ENCODE results near the gene ATG7. TPM values are rescaled to one million over a fixed set of nuclear protein-coding genes. Genes with fewer than 3 reads are reported as not detected.
A peak's percentile ranks its signal among the peaks of the same experiment; 100 is the strongest.

Gene ATG7
- polyA plus RNA-seq, 2 of the 4 experiments (the other 2 are of a cell fraction), result 27.2 to 41.2 TPM

DNA sequence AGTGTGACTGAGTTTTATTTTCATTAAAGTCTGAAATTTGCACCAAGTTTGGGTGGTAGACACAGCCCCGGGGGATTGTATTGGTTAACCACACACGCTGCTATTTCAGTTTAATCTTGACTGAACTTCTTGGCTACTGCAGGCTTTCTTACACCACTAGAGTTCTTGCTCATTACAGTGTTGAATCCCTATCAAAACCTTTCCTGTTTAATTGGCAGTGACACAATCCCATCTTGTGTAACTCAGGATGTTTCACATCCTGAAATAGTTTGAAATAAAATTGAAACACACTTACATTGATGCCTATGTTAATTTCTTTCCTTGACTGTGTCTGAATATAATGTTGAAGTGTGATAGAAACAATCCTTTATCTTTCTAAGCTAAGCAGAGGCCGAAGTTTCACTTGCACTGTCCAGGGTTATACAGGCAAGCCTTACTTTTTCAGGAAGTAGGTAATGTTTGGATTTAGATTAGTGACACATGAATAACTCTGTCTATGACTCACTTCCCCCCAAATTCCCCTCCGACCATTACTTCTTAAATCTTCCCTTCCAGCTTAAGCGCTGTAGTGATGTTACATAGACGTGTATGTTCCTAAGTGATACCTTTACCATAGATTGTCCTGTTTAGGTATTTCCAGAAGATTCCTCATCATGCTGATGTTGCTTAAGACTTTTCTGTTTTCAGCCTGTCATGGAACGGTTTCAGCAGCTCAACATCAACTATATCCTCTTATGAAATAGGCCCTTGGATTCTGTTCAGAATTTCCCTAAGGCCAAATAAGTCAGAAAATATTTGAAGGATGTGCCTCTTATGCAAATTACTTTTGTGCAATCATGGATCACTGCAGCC lies 16.8 kb downstream of the ATG7 start (continued):
- no peak for TF ChIP-seq CTCF (IDR thresholded peaks at IDR 0.05)
- TF ChIP-seq RARB (CRISPR knock-in tag; IDR thresholded peaks at IDR 0.05), result no peak
- no peak for TF ChIP-seq NR3C1 (IDR thresholded peaks at IDR 0.05)
- TF ChIP-seq RCOR1 (IDR thresholded peaks at IDR 0.05; ENCODE audit: low read depth, low read length), result no peak
- no peak for TF ChIP-seq NPAS2 (CRISPR knock-in tag; IDR thresholded peaks at IDR 0.05; ENCODE audit: borderline replicate concordance)
- no peak for TF ChIP-seq MYC (IDR thresholded peaks at IDR 0.05; ENCODE audit: borderline replicate concordance, low read length)
- no peak for TF ChIP-seq PHF8 (IDR thresholded peaks at IDR 0.05; ENCODE audit: borderline replicate concordance, low read depth)
- peak; percentile 38; the same call in 1 of the 2 replicates for TF ChIP-seq MAX (IDR thresholded peaks at IDR 0.05)
- TF ChIP-seq BHLHE40 (IDR thresholded peaks at IDR 0.05; ENCODE audit: low read depth, low read length), result no peak
- no peak for TF ChIP-seq HDAC2 (IDR thresholded peaks at IDR 0.05)
- no peak for TF ChIP-seq SREBF2 (IDR thresholded peaks at IDR 0.05)
- TF ChIP-seq EP300 (IDR thresholded peaks at IDR 0.05), result peak in 1 of 2 experiments; percentile 50; a peak in 2 of 5 replicates
- no peak for TF ChIP-seq EHF (CRISPR knock-in tag; IDR thresholded peaks at IDR 0.05)
- peak; percentile 14 for TF ChIP-seq MAFK (IDR thresholded peaks at IDR 0.05; ENCODE audit: partially characterized antibody)
- peak; percentile 73 to 81 for TF ChIP-seq CEBPB (IDR thresholded peaks at IDR 0.05)
- TF ChIP-seq HOXB5 (CRISPR knock-in tag; IDR thresholded peaks at IDR 0.05), result no peak
- TF ChIP-seq HOXB13 (CRISPR knock-in tag; IDR thresholded peaks at IDR 0.05; ENCODE audit: low read depth), result no peak
- TF ChIP-seq HES2 (IDR thresholded peaks at IDR 0.05), result no peak
- TF ChIP-seq MAZ (IDR thresholded peaks at IDR 0.05; ENCODE audit: borderline replicate concordance, low read depth, low read length), result no peak
- TF ChIP-seq, protein P1, sequence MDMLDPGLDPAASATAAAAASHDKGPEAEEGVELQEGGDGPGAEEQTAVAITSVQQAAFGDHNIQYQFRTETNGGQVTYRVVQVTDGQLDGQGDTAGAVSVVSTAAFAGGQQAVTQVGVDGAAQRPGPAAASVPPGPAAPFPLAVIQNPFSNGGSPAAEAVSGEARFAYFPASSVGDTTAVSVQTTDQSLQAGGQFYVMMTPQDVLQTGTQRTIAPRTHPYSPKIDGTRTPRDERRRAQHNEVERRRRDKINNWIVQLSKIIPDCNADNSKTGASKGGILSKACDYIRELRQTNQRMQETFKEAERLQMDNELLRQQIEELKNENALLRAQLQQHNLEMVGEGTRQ (IDR thresholded peaks at IDR 0.05), result no peak
- TF ChIP-seq RAD21 (conservative IDR thresholded peaks at IDR 0.05 in 1 of 2, IDR thresholded peaks at IDR 0.05 in 1 of 2), result no peak
- 0 out of 2 replicates have a peak, but pooled peaks have one; percentile 30 for TF ChIP-seq FOSB (CRISPR knock-in tag; IDR thresholded peaks at IDR 0.05)
- no peak for TF ChIP-seq ZC3H11A (IDR thresholded peaks at IDR 0.05)
- no peak for TF ChIP-seq CBX8 (IDR thresholded peaks at IDR 0.05)
- TF ChIP-seq GATA3 (IDR thresholded peaks at IDR 0.05; ENCODE audit: borderline replicate concordance), result no peak
- no peak for TF ChIP-seq CHD4 (IDR thresholded peaks at IDR 0.05; ENCODE audit: borderline replicate concordance)
- no peak for TF ChIP-seq RNF2 (IDR thresholded peaks at IDR 0.05; ENCODE audit: borderline replicate concordance, low read depth)
- TF ChIP-seq JUNB (IDR thresholded peaks at IDR 0.05), result peak; percentile 73
- no peak for TF ChIP-seq ZSCAN20 (CRISPR knock-in tag; IDR thresholded peaks at IDR 0.05)
- no peak for TF ChIP-seq CBX2 (IDR thresholded peaks at IDR 0.05; ENCODE audit: borderline replicate concordance, low read depth)
- TF ChIP-seq, protein P2, sequence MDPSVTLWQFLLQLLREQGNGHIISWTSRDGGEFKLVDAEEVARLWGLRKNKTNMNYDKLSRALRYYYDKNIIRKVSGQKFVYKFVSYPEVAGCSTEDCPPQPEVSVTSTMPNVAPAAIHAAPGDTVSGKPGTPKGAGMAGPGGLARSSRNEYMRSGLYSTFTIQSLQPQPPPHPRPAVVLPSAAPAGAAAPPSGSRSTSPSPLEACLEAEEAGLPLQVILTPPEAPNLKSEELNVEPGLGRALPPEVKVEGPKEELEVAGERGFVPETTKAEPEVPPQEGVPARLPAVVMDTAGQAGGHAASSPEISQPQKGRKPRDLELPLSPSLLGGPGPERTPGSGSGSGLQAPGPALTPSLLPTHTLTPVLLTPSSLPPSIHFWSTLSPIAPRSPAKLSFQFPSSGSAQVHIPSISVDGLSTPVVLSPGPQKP (IDR thresholded peaks at IDR 0.05; ENCODE audit: low read depth, low read length), result no peak
- TF ChIP-seq, protein P3, sequence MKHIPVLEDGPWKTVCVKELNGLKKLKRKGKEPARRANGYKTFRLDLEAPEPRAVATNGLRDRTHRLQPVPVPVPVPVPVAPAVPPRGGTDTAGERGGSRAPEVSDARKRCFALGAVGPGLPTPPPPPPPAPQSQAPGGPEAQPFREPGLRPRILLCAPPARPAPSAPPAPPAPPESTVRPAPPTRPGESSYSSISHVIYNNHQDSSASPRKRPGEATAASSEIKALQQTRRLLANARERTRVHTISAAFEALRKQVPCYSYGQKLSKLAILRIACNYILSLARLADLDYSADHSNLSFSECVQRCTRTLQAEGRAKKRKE (CRISPR knock-in tag; IDR thresholded peaks at IDR 0.05; ENCODE audit: low read depth), result no peak
- no peak for TF ChIP-seq REST (IDR thresholded peaks at IDR 0.05)
- TF ChIP-seq JUN (IDR thresholded peaks at IDR 0.05), result peak; percentile 48 to 70; a peak in 3 of 5 replicates

All from A549 (cell line).